Transverse colon (tissue), 4 donors: ENCODE results near the gene C10orf143. TPM values are rescaled to one million over a fixed set of nuclear protein-coding genes. Genes with fewer than 3 reads are reported as not detected.
"Not testable (repeated sequence)": the region's sequence is repeated elsewhere in the genome, so short reads cannot be mapped to it uniquely, and the experiment has no call there.

Experiments
- DNase-seq: peaks from one replicate; pipeline ENCODE4 v3.0.0-alpha.2; 2019
- H3K27ac ChIP-seq, 4 donors: fragments of 200-600 bp; sonication (generic); 2 replicates each; pipeline ENCODE4 v1.5.1; 2016 to 2018; ENCODE audit warnings: inconsistent platforms in 4 of 4
- H3K27me3 ChIP-seq: fragments of 200-600 bp; sonication (generic); 2 replicates; pipeline ENCODE4 v1.5.1; 2017; ENCODE audit warnings: inconsistent platforms
- H3K36me3 ChIP-seq, 4 donors: fragments of 200-600 bp; sonication (generic); 2 replicates each; pipeline ENCODE4 v1.5.1; 2017 to 2019; ENCODE audit warnings: inconsistent platforms in 4 of 4
- H3K4me1 ChIP-seq, 4 donors: fragments of 200-600 bp; sonication (generic); 2 replicates each; pipeline ENCODE4 v1.5.1; 2017 to 2020; ENCODE audit warnings: inconsistent platforms in 4 of 4
- H3K4me3 ChIP-seq, 4 donors: fragments of 200-600 bp; sonication (generic); 1 replicate in 1 of 4; 2 replicates in 3 of 4; pipeline versions ENCODE4 v1.5.1 to v1.6.1; 2017 to 2019; ENCODE audit warnings: inconsistent platforms in 4 of 4
- H3K9me3 ChIP-seq, 2 donors: fragments of 200-600 bp; sonication (generic); 2 replicates each; pipeline ENCODE4 v1.5.1; 2017 to 2019; ENCODE audit warnings: inconsistent platforms in 2 of 2
- CTCF ChIP-seq, 5 experiments: fragments of 200-600 bp in 3 of 5; fragments of 450-650 bp in 2 of 5; sonication (generic) in 3 of 5; IDR thresholded peaks; 1 replicate in 2 of 5; 2 replicates in 3 of 5; pipeline ENCODE4 v1.5.1; 2016 to 2017; ENCODE audit warnings: antibody characterized with exemption in 5 of 5, inconsistent platforms in 3 of 5, mild to moderate bottlenecking in 2 of 5, moderate library complexity in 1 of 5
- EP300 ChIP-seq: sonication (generic); formaldehyde crosslinking; IDR thresholded peaks from one replicate; pipeline ENCODE4 v1.6.1; 2017; ENCODE audit warnings: antibody characterized with exemption, low read depth
- POLR2A ChIP-seq: fragments of 450-650 bp; IDR thresholded peaks from one replicate; pipeline ENCODE4 v1.6.1; 2016; ENCODE audit warnings: antibody characterized with exemption, mild to moderate bottlenecking, moderate library complexity
- POLR2AphosphoS5 ChIP-seq, 3 donors: sonication (generic); formaldehyde crosslinking; IDR thresholded peaks; one replicate each; pipeline ENCODE4 v1.6.1; 2016; ENCODE audit warnings: antibody characterized with exemption in 3 of 3
- WGBS, 2 donors: methylation state at CpG; one replicate each; pipeline ENCODE4 v1.1.5; 2018; ENCODE audit warnings: low coverage in 1 of 2; 5-methylcytosine and 5-hydroxymethylcytosine counted together
- in situ Hi-C, 4 donors: fragments of 200-750 bp; cut with MboI; loops; one replicate each; pipeline versions ENCODE4 v1.15.0 to v1.15.1; 2017; ENCODE audit warnings: low sequenced_read_pairs in 3 of 4, low pct_ligation_motif_present in 1 of 4, low pct_unique_long_range_greater_than_20kb in 1 of 4
- intact Hi-C: fragments of 100-400 bp; cut with DNase I; formaldehyde crosslinking; loops from one replicate; pipeline ENCODE4 v1.15.1; 2023; ENCODE audit warnings: low total_unique reads
- total RNA-seq, 4 donors: library from RNA; depleted of rRNA; stranded (reverse); fragments of >200 nt; gene quantifications; one replicate each; pipeline ENCODE4 v1.1.0, GENCODE V29; 2016

The C10orf143 gene
- total RNA-seq, 4 donors from 2014 or later, result 3.8 to 4.0 TPM; not detected in 2

GRCh38 chr10:130025811-130026485, 84.7 kb downstream of the C10orf143 start:
- H3K27me3 ChIP-seq, result no peaks in the 10 kb centered on the region
- no peaks in the 10 kb centered on the region for H3K36me3 ChIP-seq
- in situ Hi-C loops (no loop called here), intact Hi-C loops (no loop called here)
- DNase-seq, result no peak
- TF ChIP-seq EP300 (no peak), POLR2AphosphoS5 (IDR thresholded peaks at IDR 0.05) (no peak), CTCF (IDR thresholded peaks at IDR 0.05) (no peak), POLR2A (no peak)
- 68 to 83% methylated on average over 4 to 18 of the region's 18 CpGs for WGBS, 2 donors
- H3K4me3 ChIP-seq, result no peak overlapping the region
- no peak overlapping the region for H3K27ac ChIP-seq
- H3K4me1 ChIP-seq, result no peaks in the 10 kb centered on the region
- H3K9me3 ChIP-seq, result no peaks in the 10 kb centered on the region

GRCh38 chr10:130025326-130025725, 85.3 kb downstream of the C10orf143 start:
- H3K9me3 ChIP-seq, result no peaks in the 10 kb centered on the region
- no peaks in the 10 kb centered on the region for H3K27me3 ChIP-seq
- no peak overlapping the region for H3K27ac ChIP-seq
- H3K4me3 ChIP-seq, result no peak overlapping the region
- intact Hi-C loops (no loop called here), in situ Hi-C loops (no loop called here)
- no peak for DNase-seq
- 31 to 40% methylated on average over 1 of the region's 1 CpG for WGBS, 2 donors
- no peak for TF ChIP-seq EP300
- no peak for TF ChIP-seq POLR2A
- TF ChIP-seq POLR2AphosphoS5 (IDR thresholded peaks at IDR 0.05), result no peak
- no peak for TF ChIP-seq CTCF (IDR thresholded peaks at IDR 0.05)
- H3K4me1 ChIP-seq, result no peaks in the 10 kb centered on the region
- H3K36me3 ChIP-seq, result no peaks in the 10 kb centered on the region

- Histone ChIP-seq H3K4me3 (no peak overlapping the region), H3K27me3 (no peaks in the 10 kb centered on the region), H3K27ac (no peak overlapping the region), H3K9me3 (no peaks in the 10 kb centered on the region), H3K36me3 (no peaks in the 10 kb centered on the region), H3K4me1 (no peaks in the 10 kb centered on the region)
- no peak for TF ChIP-seq CTCF (IDR thresholded peaks at IDR 0.05)
- intact Hi-C loops, result no loop called here
- WGBS, 2 donors, result 83 to 86% methylated on average over 7 to 12 of the region's 12 CpGs
- no peak for DNase-seq
- in situ Hi-C loops, result no loop called here
These were observed 85.8 kb downstream of the C10orf143 start for GRCh38 chr10:130024779-130025325.

GRCh38 chr10:130024326-130024725, 86.3 kb downstream of the C10orf143 start:
- H3K27ac ChIP-seq, H3K4me3 ChIP-seq, intact Hi-C loops, DNase-seq, H3K9me3 ChIP-seq, in situ Hi-C loops, H3K36me3 ChIP-seq, H3K4me1 ChIP-seq, H3K27me3 ChIP-seq: not testable (repeated sequence)
- WGBS, 2 donors, result 84 to 85% methylated on average over 8 of the region's 8 CpGs
